HCEC 1CT (cell line): Measurements from ENCODE around the gene HNRNPR.

Experiments
- DNase-seq: peaks from one replicate; pipeline ENCODE4 v3.0.0-alpha.2; 2017

The HNRNPR gene

DNA sequence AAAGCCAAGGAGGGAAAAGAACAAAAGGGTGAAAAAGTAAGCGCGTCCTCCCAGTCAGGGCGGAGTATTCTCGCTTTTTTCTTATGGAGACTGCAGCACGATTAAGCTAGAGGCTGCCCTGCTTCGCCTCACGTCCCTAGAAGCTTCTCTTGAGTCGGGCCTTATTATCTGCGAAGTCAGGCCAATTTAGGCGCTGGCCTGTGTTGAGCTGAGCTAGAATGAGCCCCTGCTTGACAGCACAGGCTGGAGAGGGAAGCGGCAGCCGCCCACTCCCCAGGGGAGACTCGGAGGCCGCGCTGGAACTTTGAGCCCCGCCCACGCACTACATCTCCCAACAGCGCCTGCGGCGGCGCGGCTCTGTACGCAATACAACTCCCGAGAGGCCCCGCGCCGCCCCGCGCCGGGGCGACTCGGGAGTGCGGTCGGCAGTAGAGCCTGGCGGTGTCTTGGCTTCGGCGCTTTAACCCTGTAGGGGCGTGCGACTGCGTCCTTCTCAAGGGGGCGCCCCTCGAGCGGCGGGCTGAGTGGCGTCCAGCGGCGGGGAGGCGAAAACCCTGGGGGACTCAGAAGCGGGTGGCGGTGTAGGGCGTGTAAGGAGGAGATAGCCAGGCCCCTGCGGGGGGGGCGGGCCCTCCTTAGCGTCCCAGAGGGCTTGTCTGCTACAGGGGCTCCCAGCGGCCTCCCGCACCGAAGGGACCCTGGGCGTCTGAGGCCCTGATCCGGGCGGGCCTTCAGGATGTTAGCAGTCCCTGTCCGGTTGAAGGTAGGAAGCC lies 24.7 kb upstream of the HNRNPR start:
- peak; percentile 89 for DNase-seq

DNA sequence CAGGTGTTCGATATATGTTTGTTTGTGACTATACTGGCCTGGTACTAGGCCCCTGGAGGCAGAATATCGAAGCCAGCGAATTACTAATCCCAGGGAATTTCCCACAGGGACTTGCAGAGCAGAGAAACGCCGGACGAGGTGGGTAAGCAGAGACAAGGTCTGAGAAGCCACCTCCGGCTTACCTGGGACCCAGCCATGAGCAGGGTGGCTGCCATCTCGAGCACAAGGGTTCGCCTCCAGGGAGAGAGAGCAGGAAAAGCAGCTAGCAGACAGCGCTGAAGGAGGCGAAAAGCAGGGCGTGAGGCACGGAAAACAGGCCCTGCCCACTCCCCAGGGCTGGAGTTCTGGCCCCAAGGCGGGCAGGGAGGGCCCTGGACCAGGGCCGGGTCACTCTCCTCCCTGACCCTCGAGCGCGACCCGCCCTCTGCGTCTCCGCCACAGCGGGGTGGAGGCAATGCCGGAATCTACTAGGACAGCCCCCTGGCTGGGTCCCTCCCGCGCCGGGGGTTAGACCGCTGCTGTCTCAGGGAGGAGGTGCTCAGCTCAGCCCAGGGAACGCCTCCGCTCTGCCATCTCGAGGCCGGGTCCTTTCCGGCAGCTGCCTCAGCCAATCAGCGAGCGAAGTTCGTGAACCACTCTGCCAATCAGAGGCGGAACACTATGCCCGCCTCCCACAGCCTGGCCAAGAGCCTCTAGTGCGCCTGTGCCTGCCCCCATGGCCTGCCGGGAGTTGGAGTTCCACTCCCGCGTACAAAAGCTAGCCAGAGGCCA lies 23.9 kb upstream of the HNRNPR start:
- DNase-seq = peak; percentile 99

DNA sequence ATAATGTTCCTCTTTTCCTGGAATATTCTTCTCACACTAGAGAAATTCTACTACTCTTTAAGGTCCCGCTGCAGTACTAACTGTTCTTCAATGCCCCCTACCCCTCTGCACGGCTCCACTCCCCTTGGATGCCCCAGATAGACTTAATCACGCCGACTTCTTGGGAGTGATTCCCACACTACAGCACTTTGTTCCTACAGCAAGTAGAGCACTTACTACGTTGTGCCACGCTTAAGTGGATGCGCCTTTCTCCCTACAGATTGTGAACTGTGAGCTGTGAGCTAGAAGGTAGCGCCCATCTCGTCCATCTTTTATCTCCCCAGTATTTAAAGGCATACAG lies 23.3 kb upstream of the HNRNPR start:
- no peak for DNase-seq

DNA sequence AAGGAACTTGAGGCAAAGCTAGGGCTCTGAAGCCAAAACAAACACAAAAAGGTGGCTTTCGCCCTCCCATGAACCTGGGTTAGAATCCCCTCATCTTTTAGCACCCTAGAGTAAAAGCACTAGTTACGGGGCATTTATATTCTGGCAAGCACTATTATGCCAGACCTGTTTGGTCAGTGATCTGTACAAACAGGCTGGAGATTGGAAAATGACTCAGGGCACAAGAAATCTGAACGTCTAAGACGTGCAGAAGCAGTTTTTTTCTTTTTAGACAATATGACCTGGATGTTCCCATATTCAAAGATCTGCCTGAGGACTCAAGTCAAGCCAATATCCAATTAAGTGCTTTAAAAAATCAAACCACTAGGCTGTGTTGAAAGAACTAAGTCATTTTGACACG lies 22.5 kb upstream of the HNRNPR start:
- DNase-seq = no peak

DNA sequence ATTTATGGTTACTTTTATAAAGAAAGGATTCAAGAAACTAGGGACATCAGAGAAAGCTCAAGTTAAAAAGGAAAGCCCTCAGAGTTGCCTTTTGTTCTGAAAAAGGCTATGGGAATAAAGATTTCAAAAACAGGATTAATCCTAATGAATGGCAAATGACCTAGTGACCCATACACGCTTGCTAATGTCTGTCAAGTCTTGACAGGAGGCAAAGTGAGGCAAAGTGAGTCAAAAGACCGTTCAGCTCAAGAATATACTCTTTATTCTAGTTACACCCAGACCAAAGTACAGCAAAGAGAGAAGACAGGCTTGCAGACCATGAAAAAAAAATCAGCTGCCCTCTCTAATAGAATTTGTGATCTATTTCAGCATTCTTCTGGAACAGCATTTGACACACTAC lies 22.1 kb upstream of the HNRNPR start:
- DNase-seq = no peak

DNA sequence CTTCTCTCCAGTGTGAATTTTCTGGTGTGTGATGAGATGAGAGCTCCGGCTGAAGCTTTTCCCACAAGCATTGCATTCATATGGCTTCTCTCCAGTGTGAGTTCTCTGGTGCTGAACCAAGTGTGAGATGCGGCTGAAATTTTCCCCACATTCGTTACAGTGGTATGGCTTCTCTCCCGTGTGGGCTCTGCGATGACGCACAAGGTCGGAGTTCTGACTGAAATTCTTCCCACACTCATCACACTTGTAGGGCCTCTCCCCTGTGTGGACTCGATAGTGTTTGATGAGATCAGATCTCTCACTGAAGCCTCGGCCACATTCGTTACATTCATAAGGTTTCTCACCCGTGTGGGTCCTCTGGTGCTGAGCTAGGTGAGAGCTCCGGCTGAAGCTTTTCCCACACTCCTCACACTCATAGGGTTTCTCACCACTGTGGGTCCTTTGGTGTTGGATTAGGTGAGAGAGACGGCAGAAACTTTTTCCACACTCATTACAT lies 18.2 kb upstream of the HNRNPR start:
- no peak for DNase-seq

DNA sequence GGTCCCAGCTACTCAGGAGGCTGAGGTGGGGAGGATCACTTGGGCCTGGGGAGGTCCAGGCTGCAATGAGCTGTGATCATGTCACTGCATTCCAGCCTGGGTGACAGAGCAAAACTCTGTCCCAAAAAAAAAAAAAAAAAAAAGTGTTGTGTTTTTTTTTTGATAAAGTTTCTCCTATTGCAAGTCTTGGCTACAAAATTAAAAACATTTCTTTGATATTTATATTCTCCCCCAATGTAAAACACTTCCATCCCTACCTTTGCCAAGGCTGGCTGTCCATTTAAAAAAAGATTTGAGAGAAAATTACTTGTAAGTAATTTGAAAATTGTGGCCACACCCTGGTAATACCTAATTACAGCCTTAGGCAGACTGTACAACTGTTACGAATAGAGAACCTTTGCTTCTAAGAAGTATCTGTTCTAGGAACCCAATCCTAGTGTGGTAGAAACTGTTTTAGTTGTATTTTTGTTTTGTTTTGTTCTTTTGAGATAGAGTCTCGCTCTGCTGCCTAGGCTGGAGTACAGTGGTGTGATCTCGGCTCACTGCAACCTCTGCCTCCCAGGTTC lies 14.3 kb upstream of the HNRNPR start:
- no peak for DNase-seq

DNA sequence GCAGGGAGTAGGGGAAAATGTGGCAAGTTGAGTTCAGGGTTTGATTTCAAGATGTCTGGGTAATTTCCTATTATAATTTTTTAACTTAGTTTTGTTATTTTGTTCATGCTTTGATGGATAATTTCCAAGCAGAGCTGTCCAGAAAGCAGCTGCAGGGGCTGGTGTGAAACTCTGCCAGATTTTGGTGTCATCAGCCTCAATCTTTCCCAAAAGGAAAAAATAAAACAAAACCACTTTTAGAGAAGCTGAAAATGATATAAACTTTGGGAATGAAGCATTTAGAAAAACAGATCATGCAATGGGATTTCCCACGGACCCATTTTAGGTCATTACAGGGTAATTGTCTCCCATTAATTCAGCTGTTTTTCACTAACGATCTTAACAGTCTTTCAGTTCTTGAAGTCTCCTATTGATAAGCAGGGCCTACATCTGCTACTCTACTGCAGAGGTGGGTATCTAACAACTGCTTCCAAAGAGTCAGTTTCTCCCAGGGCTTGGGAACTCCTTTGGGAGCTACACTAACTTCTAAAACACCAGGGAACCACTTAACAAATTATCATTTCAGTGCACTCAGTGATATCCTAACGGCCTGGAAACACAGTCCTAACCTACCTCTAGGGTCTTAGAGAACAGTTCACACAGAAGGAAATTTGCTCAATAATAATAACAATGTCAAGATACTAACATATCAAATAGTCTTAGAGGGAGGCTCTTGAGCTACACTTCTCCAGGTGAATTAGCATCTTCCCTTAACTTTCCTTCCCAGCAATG lies 13.2 kb upstream of the HNRNPR start:
- no peak for DNase-seq

DNA sequence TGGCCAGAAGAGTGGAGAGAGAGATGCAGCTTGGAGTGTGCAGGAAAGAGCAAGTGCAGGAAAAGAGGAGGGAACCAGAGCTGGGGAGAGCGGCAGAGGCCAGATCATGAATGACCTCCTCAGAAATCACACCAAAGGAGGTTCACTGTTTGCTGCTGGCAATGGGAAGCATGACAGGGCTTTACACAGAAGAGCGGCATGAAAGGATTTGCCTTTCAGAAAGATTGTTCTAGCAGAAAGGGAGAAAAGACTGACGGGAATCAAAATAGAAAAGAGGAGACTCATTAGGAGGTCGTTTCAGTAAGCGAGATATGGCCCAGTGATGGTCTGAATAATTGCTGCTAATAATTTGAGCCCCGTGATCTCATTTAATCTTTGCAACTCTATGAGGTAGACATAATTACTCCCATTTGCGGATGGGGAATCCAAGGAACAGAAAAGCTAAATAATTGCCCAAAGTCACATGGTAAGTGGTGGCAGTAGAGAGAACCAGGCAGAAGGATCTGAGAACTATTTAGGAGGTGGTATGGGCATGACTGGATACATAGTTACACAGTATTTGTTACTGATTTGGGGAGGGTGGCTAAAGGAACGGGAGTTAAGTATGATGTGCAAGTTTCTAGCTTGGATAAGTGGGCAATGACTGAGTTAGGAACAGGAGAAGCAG lies 12.5 kb upstream of the HNRNPR start:
- no peak for DNase-seq

DNA sequence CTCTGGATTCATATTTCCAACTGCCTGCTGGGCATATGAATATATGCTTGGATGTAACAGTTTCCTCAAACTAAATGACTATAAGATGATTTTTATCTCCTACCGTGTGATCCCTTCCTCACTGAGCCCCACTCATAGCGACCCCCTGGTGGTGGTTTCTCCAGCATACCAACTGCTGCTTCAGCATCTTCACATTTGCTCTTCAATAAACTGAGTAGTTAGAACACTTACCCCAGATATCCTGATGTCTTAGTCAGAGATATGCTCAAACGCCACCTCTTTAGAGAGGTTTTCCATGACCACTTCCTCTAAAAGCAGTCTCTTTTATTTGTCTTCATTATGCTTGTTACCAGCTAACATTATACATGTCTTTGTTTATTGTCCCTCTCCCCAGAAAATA lies 10.2 kb upstream of the HNRNPR start:
- DNase-seq = no peak

DNA sequence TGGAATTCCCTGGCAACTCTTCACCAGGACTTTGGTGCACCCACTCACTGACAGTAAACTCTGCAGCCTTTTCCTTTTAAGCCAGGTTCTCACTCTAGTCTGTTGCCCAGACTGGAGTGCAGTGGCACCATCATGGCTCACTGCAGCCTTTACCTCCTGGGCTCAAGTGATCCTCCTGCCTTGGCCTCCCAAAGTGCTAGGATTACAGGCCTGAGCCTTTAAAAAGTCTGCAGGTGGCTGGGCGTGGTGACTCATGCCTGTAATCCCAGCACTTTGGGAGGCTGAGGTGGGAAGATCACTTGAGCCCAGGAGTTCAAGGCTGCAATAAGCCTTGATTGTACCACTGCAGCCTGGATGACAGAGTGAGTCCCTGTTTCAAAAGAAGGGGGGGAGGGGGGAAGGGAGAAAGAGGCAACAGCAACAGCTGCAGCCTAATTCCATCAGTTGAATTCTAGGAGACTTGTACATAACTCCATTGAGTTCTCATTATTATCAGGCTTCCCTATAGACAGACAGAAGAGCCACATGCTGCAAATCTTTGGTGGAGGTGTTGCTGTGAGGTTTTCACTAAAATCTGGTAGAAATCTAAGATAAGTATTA lies 8.1 kb upstream of the HNRNPR start:
- DNase-seq = no peak

DNA sequence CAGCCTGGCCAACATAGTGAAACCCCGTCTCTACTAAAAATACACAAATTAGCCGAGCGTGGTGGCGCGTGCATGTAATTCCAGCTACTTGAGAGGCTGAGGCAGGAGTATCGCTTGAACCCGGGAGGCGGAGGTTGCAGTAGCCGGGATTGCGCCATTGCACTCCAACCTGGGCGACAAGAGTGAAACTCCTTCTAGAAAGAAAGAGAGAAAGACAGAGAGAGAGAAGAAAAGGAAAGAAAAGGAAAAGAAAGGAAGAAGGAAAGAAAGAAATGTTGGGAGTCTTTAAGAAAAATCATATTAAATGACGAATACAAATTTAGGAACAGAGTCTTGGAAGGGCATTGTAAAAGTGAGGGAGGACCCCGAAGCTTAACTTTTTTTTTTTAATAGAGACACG lies 1.8 kb upstream of the HNRNPR start:
- DNase-seq = no peak

DNA sequence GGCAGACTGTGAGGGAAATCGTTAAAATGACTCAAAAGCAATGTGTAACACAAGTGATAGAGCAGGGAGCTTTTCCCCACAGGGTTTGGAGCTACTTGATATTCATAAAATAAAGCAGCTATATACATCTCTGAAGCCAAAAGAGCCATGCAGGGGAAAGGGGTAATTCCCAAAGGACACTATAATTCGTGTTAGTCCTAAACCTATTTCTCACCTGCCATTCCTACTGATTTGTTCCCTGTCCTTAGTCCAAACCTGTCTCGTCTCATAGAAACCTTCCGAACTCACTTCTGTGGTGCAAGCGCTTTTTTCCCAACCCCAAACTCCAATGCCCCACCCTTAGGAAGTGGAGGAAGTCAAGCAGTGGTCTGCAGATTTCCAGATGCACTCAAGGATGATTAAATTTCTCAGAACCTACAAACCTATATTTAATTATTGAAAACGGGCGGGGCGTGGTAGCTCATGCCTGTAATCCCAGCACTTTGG lies 946 bp upstream of the HNRNPR start:
- peak; percentile 39 for DNase-seq

DNA sequence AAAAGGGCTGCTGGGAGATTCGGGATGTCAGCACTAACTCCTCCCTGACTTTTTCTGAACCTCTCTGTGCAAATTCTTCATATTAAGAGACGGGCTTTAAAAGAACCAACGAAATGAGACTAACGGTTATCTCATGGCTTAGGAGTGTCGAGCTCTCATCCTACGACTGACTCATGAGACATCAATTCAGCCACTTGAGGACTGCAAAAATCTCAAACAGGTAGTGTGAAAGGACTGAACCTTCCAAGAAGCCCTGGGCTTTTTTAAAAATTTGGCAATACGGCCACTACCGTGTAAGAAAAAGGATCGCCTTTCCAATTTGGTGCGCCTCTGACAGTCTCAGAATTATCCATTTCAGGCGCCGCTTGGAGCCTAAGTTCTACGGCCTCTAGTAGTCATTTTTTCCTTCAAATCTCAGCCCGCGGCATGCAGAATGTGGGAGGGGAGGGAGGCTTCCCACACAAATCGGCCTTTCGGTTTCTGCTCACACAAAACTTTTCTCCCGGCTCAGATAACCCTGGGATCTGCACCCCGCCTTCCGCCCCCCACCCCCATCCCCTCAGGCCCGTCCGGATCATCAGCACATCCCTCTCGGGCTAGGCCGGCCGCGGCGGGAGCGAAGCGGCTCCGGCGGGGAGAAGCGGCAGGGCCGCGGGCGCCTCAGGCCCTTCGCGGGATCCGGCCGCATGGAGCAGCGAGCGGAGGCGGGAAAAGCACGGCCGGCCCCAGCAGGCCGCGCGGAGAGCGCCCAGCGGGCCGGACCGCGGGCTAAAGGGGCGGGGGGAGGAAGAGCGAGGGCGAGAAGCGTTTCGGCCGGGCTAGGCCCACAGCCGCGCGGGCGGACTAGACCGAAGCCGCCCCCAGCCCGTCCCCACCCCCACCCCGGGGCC lies 618 bp downstream of the HNRNPR start:
- DNase-seq = peak; percentile 70

DNA sequence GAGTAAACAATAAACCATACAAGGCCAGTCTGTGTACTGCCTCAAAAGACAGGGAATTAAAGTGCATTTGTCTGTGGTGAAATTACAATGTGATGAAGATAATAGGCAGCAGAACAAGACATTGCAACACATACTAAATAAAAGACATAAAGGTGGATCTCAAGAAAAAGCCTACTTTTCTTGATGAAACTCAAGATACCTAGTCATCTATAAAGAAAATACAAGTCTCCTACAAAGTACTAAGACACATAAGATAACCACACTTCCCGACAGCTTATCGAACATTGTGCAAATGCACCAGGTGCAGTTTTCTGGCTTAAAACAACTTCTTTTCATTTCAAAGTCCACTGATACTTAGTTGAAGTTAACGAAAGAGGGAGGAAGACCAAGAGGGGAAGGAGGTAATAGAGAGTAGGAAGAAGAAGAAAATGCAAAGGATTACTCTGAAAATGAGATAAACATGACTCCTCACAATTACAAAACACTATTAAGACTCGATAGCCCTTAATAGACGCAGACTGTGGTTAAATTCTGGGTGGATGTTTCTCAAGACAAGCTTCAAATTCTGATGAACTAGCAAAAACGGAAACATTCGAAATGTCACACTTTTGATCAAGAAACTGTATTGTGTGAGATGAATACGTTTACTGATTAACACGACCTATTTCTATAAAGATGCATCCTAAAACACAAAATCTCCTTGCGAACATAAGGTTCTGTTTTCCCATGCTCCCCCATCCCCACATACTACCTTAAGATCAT lies 2.0 kb downstream of the HNRNPR start:
- peak; percentile 13 for DNase-seq

DNA sequence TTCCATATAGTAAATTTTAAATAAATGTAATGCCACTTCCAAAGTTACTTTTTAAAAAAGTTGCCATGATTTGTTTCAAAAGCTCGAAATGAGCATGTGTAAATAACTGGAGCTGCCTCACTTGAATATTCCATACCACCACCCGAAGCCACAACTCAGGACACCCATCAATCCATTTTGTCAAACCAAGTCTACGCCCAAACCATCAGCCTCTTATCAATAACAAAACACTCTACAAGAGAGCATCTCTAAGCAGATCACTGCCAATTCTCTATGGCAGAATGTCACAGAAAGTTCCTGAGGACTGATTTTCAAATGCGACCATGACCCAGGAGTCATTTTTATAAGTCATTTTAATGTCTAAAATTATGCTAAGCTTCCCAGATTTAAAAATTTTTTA lies 4.5 kb downstream of the HNRNPR start:
- no peak for DNase-seq

DNA sequence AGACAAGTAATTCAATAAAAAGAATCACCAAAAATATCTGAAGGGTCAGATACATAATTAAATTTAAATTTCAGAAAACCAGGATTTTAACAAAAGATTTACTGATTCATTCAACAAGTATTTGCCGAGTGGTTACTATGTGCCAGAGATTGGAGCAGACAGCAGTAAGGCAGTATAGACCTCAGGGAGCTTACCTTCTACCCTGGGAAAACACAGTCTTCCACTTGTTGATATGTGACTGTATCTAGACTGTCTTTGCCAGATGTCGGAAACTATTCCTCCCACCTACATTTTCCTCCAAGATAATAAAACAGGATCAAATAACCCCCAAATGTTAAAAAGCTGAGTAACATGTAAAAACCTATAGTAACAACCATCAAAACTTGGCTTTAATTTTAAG lies 6.2 kb downstream of the HNRNPR start:
- DNase-seq = no peak

DNA sequence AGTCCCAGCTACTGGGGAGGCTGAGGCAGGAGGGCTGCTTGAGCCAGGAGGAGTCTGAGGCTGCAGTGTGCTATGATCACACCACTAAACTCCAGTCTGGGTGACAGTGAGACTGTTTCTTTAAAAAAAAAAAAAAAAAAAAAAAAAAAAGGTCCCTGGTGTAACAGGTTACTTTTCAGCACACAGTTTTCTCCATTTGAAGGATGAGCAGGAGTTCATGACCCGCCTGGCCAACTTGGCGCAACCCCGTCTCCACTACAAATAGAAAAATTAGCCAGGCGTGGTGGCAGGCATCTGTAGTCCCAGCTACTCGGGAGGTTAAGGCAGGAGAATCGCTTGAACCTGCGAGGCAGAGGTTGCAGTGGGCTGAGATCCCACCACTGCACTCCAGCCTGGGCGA lies 12.4 kb downstream of the HNRNPR start:
- DNase-seq = no peak

DNA sequence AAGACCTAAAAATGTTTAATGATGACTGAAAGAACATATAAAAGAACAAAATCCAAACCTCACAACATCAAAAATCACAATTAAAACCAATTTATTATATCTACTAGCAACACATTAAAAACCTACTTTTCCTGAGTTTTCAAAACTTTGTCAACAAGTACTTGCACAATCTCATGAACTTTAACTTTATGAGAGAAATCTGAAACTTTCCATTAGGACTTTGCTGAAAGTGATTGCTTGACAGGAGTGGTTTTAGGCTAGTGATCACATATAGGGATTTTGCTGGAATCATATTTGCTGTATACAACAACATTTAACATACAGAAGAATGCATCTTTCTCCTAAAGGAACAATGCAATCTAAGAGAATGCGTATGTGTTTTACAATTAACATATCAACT lies 13.2 kb downstream of the HNRNPR start:
- DNase-seq = no peak

DNA sequence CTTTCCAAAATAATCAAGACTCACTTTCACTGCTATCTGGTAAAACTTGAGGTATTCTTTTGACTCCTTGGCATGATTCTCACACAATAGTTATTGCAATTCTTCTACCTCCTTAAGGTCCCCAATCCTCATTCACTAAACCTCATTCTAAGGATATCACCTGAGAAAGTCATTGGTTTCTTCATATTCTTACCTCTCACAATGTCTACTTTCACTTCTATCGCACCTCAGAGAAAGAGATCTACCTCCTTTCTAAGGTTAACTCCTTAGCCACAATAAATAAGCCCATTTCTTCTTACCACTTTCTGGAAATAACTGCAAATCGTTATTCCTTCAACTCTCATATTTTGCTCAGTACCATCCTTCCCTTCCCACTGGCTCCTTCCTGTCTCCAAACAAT lies 18.7 kb downstream of the HNRNPR start:
- no peak for DNase-seq
